K562 (cell line): Measurements from ENCODE around the gene ATRNL1. TPM values are rescaled to one million over a fixed set of nuclear protein-coding genes. Genes with fewer than 3 reads are reported as not detected.

Experiments used
- ATAC-seq: fragments of 200-7000 bp; cut with Tn5 transposase; 3 replicates; pipeline ENCODE4 v1.9.1; 2020; ENCODE audit warnings: moderate library complexity
- BruUV-seq: library from RNA; stranded (reverse); fragments of 400-500 nt; replicated peaks from 2 replicates; lab custom pipeline; 2021; lab: Mats Ljungman, UMichigan
- CTCF ChIA-PET: fragments of 300-600 bp; formaldehyde crosslinking; extraction: SDS; loops from one replicate; lab custom pipeline; 2021; ENCODE audit warnings: low intra/inter-chr PET ratio; lab: Yijun Ruan, JAX
- POLR2A ChIA-PET: fragments of 300-600, 350-650 bp; sonication (Branson Sonifier 250); formaldehyde crosslinking; extraction: SDS; loops from one replicate; lab custom pipeline; 2021; ENCODE audit warnings: antibody characterized with exemption, inconsistent platforms; lab: Yijun Ruan, JAX
- DNase-seq, 4 experiments: peaks; one replicate each; pipeline versions ENCODE4 v3.0.0 to v3.0.0-alpha.2; 2011 to 2018; ENCODE audit warnings: low spot score in 3 of 4, mixed read lengths in 3 of 4; ENCODE audit errors: extremely low read depth in 1 of 4
- FAIRE-seq: peaks from 2 replicates; lab custom pipeline; 2011; peaks lifted over from hg19 to GRCh38; lab: Jason Lieb, UNC
- H2AFZ ChIP-seq: 2 replicates; pipeline ENCODE4 v1.6.0; 2011; ENCODE audit warnings: low read depth, low read length, control low read depth, inconsistent platforms
- H3K27ac ChIP-seq: fragments of 200-600 bp; 3 replicates; pipeline ENCODE4 v1.8.0; 2011; ENCODE audit warnings: low read depth, mild to moderate bottlenecking, control low read depth, inconsistent platforms, low read length, moderate library complexity, mixed read lengths; ENCODE audit errors: extremely low read depth
- H3K27me3 ChIP-seq, 2 experiments: fragments of 300-600 bp in 1 of 2; 2 replicates in 1 of 2; 3 replicates in 1 of 2; pipeline versions ENCODE4 v1.6.0 to v1.8.0; 2011; ENCODE audit warnings: inconsistent platforms in 2 of 2, low read length in 2 of 2, mild to moderate bottlenecking in 1 of 2, mixed read lengths in 1 of 2, moderate library complexity in 1 of 2; ENCODE audit not compliant: control insufficient read depth in 2 of 2, insufficient read depth in 2 of 2
- H3K36me3 ChIP-seq: fragments of 300-600 bp; 3 replicates; pipeline ENCODE4 v1.8.0; 2011; ENCODE audit warnings: mild to moderate bottlenecking, low read length, inconsistent platforms; ENCODE audit not compliant: control insufficient read depth, insufficient read depth
- H3K4me1 ChIP-seq, 2 experiments: fragments of 200-600 bp in 1 of 2; replicated peaks in 1 of 2; 2 replicates in 1 of 2; 3 replicates in 1 of 2; pipeline versions ENCODE4 v1.5.1 to v1.8.0; 2011; ENCODE audit warnings: inconsistent platforms in 2 of 2, low read length in 2 of 2, mild to moderate bottlenecking in 1 of 2, mixed read lengths in 1 of 2, moderate library complexity in 1 of 2; ENCODE audit not compliant: control insufficient read depth in 2 of 2, insufficient read depth in 2 of 2
- H3K4me2 ChIP-seq: 2 replicates; pipeline ENCODE4 v1.6.1; 2011; ENCODE audit warnings: low read length, control low read depth, inconsistent platforms, mixed read lengths; ENCODE audit not compliant: insufficient read depth
- H3K4me3 ChIP-seq: fragments of 200-600 bp; sonication (generic), shearing (Covaris generic); 2 replicates; pipeline ENCODE4 v1.5.1; 2016; ENCODE audit warnings: control low read depth, inconsistent platforms
- H3K79me2 ChIP-seq: fragments of 200-600 bp; 3 replicates; pipeline ENCODE4 v1.8.0; 2011; ENCODE audit warnings: low read length, inconsistent platforms; ENCODE audit not compliant: control insufficient read depth, insufficient read depth
- H3K9ac ChIP-seq, 2 experiments: 2 replicates each; pipeline versions ENCODE4 v1.6.0 to v1.6.1; 2011; ENCODE audit warnings: low read depth in 2 of 2, low read length in 2 of 2, control low read depth in 1 of 2, inconsistent platforms in 1 of 2, mild to moderate bottlenecking in 1 of 2, mixed read lengths in 1 of 2; ENCODE audit not compliant: insufficient read depth in 1 of 2
- H3K9me1 ChIP-seq: one replicate; pipeline ENCODE4 v1.6.0; 2011; ENCODE audit warnings: inconsistent platforms, mild to moderate bottlenecking, low read length, moderate library complexity; ENCODE audit not compliant: control insufficient read depth, insufficient read depth
- H3K9me3 ChIP-seq: replicated peaks from 2 replicates; pipeline ENCODE4 v1.5.1; 2011; ENCODE audit warnings: low read depth, low read length, inconsistent platforms; ENCODE audit not compliant: control insufficient read depth, insufficient read depth
- H4K20me1 ChIP-seq: replicated peaks from 2 replicates; pipeline ENCODE4 v1.6.1; 2011; ENCODE audit warnings: low read length, inconsistent platforms, mixed read lengths; ENCODE audit not compliant: control insufficient read depth, insufficient read depth
- AFF1 ChIP-seq, 2 experiments: fragments of 450-650 bp; IDR thresholded peaks; 2 replicates each; pipeline ENCODE4 v1.6.1; 2018; ENCODE audit warnings: mild to moderate bottlenecking in 2 of 2, low read depth in 1 of 2; ENCODE audit not compliant: partially characterized antibody in 2 of 2
- EP300 ChIP-seq: IDR thresholded peaks from 2 replicates; pipeline ENCODE4 v1.6.1; 2012; ENCODE audit warnings: low read length, improper control_type of control experiment
- GABPB2 ChIP-seq: fragments of 250-450 bp; sonication (Bioruptor Pico); conservative IDR thresholded peaks from 2 replicates; pipeline ENCODE4 v1.5.1; 2021; ENCODE audit warnings: mild to moderate bottlenecking
- HNRNPL ChIP-seq: fragments of 200-400 bp; formaldehyde crosslinking; IDR thresholded peaks from 2 replicates; pipeline ENCODE4 v1.6.1; 2017; ENCODE audit warnings: low read depth, mild to moderate bottlenecking, low read length
- HNRNPLL ChIP-seq: fragments of 200-400 bp; formaldehyde crosslinking; IDR thresholded peaks from 2 replicates; pipeline ENCODE4 v1.6.1; 2017; ENCODE audit warnings: low read length, low read depth, mild to moderate bottlenecking; ENCODE audit not compliant: poor library complexity, severe bottlenecking
- KAT8 ChIP-seq: fragments of 450-650 bp; IDR thresholded peaks from 2 replicates; pipeline ENCODE4 v1.6.1; 2016; ENCODE audit warnings: low read depth, mild to moderate bottlenecking
- KDM2B ChIP-seq: fragments of 250-450 bp; sonication (Bioruptor Pico); IDR thresholded peaks from 2 replicates; pipeline ENCODE4 v1.8.0; 2021; ENCODE audit warnings: mild to moderate bottlenecking, moderate library complexity
- LEF1 ChIP-seq: fragments of 450-650 bp; IDR thresholded peaks from 2 replicates; pipeline ENCODE4 v1.6.1; 2016; ENCODE audit warnings: mild to moderate bottlenecking
- MBD2 ChIP-seq: sonication (generic); IDR thresholded peaks from 2 replicates; pipeline ENCODE4 v1.6.1; 2016; ENCODE audit warnings: low read depth, borderline replicate concordance
- MCM7 ChIP-seq, 2 experiments: fragments of 450-650 bp; IDR thresholded peaks; 2 replicates each; pipeline ENCODE4 v1.6.1; 2016 to 2018
- MTF1 ChIP-seq: fragments of 250-450 bp; sonication (Bioruptor Pico); IDR thresholded peaks from 2 replicates; pipeline ENCODE4 v1.9.0; 2021; ENCODE audit warnings: moderate library complexity, mild to moderate bottlenecking, inconsistent platforms, borderline replicate concordance
- PCBP2 ChIP-seq: fragments of 200-400 bp; formaldehyde crosslinking; IDR thresholded peaks from 2 replicates; pipeline ENCODE4 v1.6.1; 2018; ENCODE audit warnings: low read length, low read depth, mild to moderate bottlenecking, moderate library complexity; ENCODE audit not compliant: poor library complexity, severe bottlenecking
- SMAD2 ChIP-seq: fragments of 150-350 bp; IDR thresholded peaks from 2 replicates; pipeline ENCODE4 v1.6.1; 2014; ENCODE audit warnings: low read depth, mild to moderate bottlenecking, low read length
- SMARCA5 ChIP-seq: fragments of 450-650 bp; IDR thresholded peaks from 2 replicates; pipeline ENCODE4 v1.6.1; 2016
- THAP7 ChIP-seq: fragments of 250-450 bp; sonication (Bioruptor Pico); IDR thresholded peaks from 2 replicates; pipeline ENCODE4 v1.5.0; 2021
- U2AF2 ChIP-seq: fragments of 200-400 bp; formaldehyde crosslinking; optimal IDR thresholded peaks from 2 replicates; pipeline ENCODE3; 2017; ENCODE audit warnings: low read depth, mild to moderate bottlenecking, low read length
- XRCC3 ChIP-seq: fragments of 450-650 bp; IDR thresholded peaks from 2 replicates; pipeline ENCODE4 v1.6.1; 2017; ENCODE audit warnings: mild to moderate bottlenecking, moderate library complexity
- ZNF408 ChIP-seq: fragments of 250-450 bp; sonication (Bioruptor Pico); IDR thresholded peaks from 2 replicates; pipeline ENCODE4 v1.4.0; 2020; ENCODE audit warnings: low read depth, mild to moderate bottlenecking, moderate library complexity
- WGBS: fragments of 100-300 bp; shearing (Covaris generic); methylation state at CpG from one replicate; pipeline ENCODE4 v1.1.6; 2016; ENCODE audit warnings: low coverage, mixed read lengths; ENCODE audit not compliant: insufficient coverage; ENCODE audit errors: missing lambda C conversion rate; 5-methylcytosine and 5-hydroxymethylcytosine counted together
- in situ Hi-C: fragments of 300-500 bp; cut with MboI; formaldehyde crosslinking; loops from 4 replicates; pipeline ENCODE4 v1.15.0; 2018; ENCODE audit warnings: inconsistent platforms, mixed read lengths
- intact Hi-C: fragments of 100-400 bp; cut with micrococcal nuclease; formaldehyde crosslinking; loops from 2 replicates; pipeline ENCODE4 v1.14.2; 2022
- polyA plus RNA-seq, 8 experiments: library from polyadenylated mRNA; depleted of rRNA in 4 of 8; stranded (reverse) in 5 of 8; unstranded in 3 of 8; fragments of >200 nt; fragmentation: Nextera tagmentation in 2 of 8; fragmentation: Illumina TruSeq in 1 of 8; extraction: Ambion mirVana in 2 of 8; extraction: Trizol in 1 of 8; gene quantifications; 2 replicates each; pipeline versions ENCODE4 v1.2.1 to v1.2.3, GENCODE V29; 2011 to 2014; ENCODE audit warnings: inconsistent platforms in 1 of 8, missing spikeins in 1 of 8
- total RNA-seq, 7 experiments: library from RNA; depleted of rRNA in 6 of 7; stranded (reverse); fragments of >200 nt in 6 of 7; fragmentation: Illumina TruSeq in 2 of 7; extraction: Trizol in 2 of 7; gene quantifications; 2 replicates each; pipeline versions ENCODE4 v1.2.1 to v1.2.3, GENCODE V29; 2011 to 2021; ENCODE audit warnings: low replicate concordance in 1 of 7

The ATRNL1 gene
- total and polyA plus RNA-seq, 9 of the 15 experiments (the other 6 are each of a cell fraction or from before 2014, with no cell fraction given), result 0.18 TPM; not detected in 8

- no peak overlapping the region for H3K9ac ChIP-seq
- POLR2A ChIA-PET, result no interaction called here
- no peaks in the 10 kb centered on the region for H3K27me3 ChIP-seq
- 10% methylated on average over 3 of the region's 3 CpGs for WGBS
- H4K20me1 ChIP-seq, result no peaks in the 10 kb centered on the region
- H3K36me3 ChIP-seq, result no peaks in the 10 kb centered on the region
- H3K4me3 ChIP-seq, result no peak overlapping the region
- FAIRE-seq (no peak), ATAC-seq (no peak), DNase-seq (no peak)
- no peaks in the 10 kb centered on the region for H3K9me1 ChIP-seq
- H3K4me1 ChIP-seq, result no peaks in the 10 kb centered on the region
- no peak for TF ChIP-seq XRCC3
- TF ChIP-seq HNRNPLL, result no peak
- TF ChIP-seq GABPB2 (CRISPR knock-in tag), result no peak
- no peak for TF ChIP-seq MBD2
- no peak for TF ChIP-seq ZNF408
- TF ChIP-seq SMARCA5, result no peak
- TF ChIP-seq AFF1 (IDR thresholded peaks at IDR 0.05; ENCODE audit: low read depth in 1 of 2, partially characterized antibody in 2 of 2), result no peak
- no peak for TF ChIP-seq PCBP2
- TF ChIP-seq THAP7 (CRISPR knock-in tag), result no peak
- no peak for TF ChIP-seq EP300
- TF ChIP-seq LEF1, result no peak
- no peak for TF ChIP-seq KAT8
- no peak for TF ChIP-seq U2AF2
- TF ChIP-seq MCM7 (IDR thresholded peaks at IDR 0.05), result no peak
- no peak for TF ChIP-seq MTF1 (CRISPR knock-in tag)
- no peak for TF ChIP-seq HNRNPL
- no peak for TF ChIP-seq KDM2B (CRISPR knock-in tag)
- no peak for TF ChIP-seq SMAD2
- intact Hi-C loops, result no loop called here
- H3K4me2 ChIP-seq, result no peak overlapping the region
- no peak overlapping the region for H2AFZ ChIP-seq
- in situ Hi-C loops, result no loop called here
- no peaks in the 10 kb centered on the region for H3K79me2 ChIP-seq
- no TSS peak for BruUV-seq
- H3K27ac ChIP-seq, result no peak overlapping the region
- H3K9me3 ChIP-seq, result no peaks in the 10 kb centered on the region
- CTCF ChIA-PET, result no interaction called here
Observed at GRCh38 chr10:115829521-115830205, 736.5 kb downstream of the ATRNL1 start.
